DMS 273 (cell line): ENCODE data around the gene KCNC3.

Source experiments
- DNase-seq: peaks from one replicate; lab custom pipeline; 2025; ENCODE audit not compliant: unreplicated experiment; lab: John Stamatoyannopoulos, UW

The KCNC3 gene

DNA sequence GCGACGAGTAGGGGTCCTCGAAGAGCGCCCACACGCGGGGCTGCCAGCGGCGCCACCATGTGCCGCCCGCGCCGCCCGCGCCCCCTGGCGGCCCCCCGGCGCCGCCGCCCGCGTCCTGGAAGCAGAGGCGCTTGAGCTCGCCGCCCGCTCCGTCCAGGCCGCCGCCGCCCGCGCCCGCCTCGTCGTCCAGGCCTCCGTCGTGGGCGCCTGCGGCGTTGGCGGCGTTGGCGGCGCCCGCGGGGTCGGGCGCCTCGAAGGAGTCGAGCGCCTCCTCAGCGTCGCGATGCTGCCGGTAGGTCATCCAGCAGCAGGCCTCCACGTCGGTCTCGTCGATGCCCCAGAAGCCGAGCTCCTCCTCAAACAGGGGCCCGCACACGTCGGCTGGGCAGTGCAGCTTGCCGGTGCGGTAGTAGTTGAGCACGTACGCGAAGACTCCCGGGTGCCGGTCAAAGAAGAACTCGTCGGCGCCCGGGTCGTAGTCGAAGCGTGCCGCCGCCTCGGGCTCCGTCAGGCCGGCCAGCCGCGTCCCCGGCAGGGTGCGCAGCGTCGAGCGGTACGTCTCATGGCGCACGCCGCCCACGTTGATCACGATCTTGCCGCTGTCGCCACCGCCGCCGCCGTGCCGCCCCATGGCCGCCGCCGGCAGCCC, 829 bp downstream of the KCNC3 start:
- DNase-seq = peak; percentile 67

DNA sequence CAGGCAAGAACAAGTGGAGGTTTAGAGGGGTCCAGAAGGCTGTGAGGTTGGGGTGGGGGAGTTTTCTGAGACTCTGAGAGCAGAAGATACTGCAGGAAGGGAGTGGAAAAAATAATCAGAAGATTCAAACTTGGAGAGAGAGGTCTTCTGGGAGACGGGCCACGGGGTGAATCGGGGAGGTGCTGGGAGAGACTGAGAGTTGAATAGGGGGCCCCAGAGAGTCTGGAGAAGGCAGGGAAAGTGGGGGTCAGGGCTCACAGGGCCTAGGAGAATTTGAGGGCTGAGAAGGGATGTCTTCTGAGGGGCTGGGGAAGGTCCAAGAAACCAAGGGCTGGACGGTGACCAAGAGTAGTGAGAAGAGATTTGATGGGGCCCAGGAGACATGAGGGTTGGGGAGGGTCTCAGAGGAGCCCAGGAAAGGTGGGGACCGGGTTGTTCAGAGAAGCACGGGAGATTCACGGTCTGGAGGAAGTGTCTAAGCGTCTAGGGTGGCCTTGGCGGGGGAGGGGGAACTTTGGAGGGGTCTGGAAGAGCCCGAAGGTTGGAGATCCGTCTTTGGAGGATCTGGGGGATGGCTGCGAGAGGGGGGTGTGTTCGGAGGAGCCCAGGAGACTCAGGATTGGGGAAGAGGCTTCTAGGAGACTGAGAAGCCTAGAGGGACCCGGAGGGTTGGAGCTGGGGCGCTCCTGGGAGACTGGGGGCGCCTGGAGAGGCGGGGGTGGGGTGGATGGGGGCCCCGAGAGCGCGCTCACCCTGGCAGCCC, 1.5 kb downstream of the KCNC3 start:
- DNase-seq = no peak

DNA sequence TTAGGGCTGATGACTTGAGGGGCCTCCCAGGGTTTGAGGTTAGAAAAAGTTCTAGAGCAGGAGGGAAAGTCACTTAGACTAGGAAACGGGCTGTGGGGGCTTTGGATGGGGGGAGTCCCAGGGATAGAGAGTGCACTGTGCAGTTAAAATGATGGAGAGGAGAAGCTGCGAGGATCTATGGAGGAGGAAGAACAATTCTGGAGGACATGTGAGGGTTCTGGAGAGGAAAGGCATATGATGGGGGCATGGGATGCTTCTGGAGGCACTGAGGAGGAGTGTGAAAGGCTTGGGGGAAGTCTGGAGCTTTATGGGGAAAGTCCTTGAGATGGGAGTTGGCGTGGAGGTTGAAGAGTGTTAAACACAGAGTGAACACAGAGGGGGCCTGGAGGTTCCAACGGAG, 2.2 kb downstream of the KCNC3 start:
- no peak for DNase-seq

DNA sequence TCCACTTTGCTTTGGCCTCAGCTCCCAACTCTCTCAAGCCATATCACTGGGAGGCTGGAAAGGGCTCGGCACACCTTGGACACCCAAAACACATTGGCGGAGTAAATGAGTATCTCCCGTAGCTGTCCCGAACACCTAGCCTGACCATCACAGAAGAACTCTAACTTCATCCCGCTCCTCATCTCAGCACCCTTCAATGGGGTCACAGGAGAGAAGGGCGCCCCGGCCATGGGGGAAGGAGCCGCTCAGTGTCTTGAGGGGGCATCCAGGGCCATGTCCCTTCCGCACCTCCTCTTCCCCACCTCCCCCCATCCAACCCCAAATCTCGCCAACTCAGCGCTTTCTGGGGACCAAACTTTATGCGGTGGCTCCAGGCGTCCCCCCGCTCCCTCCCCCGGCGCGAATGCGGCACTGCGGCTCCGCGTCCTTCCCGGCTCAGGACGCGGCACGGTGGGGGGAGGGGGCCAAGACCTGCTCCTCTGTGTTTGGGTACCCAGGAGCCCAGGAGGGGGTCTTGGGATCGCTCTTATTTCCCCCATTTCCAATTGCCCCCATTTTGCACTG, 3.0 kb downstream of the KCNC3 start:
- no peak for DNase-seq

DNA sequence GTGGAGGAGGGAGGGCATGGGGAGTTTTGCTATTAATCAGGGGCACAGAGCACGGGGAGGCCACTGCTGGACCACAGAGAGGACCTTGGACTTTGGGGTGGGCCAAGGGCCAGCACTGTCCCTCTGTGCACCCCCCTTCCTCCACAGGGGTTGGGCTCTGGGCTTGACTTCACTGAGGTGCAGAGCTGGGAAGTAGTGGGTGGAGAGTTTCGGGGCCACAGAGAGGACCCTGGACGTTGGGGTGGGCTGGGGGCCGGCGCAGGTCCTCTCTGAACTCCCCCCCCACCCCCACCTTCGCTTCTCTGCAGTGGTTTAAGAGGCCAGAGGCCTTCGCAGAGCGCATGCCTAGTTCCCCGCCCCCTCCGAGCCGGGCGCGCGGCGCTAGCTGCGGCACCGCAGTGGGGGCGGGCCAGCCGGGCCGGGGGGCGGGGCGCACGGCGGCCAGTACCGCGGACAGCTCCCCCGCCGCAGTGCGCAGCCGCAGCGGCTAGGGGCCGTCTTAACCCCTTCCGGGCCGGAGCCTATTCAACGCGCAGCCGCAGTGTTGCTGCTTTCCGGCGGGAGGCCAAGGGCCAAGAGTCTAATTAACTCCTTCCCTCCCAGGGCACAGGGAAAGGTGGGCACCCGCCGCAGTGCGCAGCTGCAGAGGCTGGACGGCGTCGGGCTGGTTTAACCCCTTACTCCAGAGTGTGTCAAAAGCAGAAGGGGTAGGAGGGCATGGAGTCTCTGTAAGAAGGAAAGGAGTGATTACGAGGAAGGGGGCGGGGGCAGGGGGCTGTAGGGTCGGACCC, 3.7 kb downstream of the KCNC3 start:
- peak; percentile 89 for DNase-seq

DNA sequence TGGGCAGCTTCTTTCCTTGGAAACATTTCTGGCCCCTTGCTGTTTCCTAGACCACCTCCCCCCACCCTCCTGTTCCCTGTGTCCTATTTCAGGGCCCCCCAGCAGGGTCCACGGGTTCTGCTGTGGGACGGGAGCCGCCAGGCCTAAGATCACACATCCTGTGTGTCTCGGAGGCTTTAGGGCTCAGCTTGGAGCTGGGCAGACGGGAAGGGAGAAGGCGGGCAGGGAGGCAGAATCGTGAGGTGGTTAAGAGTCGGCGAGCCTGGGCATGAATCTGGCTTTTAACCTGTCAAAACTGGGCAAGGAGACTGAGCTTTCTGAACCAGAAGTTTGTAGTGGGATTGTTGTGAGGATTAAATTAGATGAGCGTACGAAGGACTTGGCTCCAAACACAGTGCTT, 4.8 kb downstream of the KCNC3 start:
- DNase-seq = peak; percentile 54

DNA sequence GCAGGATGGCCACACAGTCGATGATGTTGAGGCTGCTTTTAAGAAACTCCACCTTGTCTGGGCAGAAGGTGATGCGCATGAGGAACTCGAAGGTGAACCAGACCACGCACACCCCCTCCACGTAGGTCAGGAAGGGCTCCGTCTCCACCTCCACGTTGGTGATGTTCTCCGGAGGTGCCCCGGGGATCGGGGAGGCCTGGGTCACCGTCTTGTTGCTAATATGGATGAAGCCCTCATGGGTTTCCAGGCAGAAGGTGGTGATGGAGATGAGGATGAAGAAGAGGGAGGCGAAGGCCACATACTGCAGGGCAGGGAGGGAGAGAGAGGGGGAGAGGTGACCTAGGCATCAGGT, 5.4 kb downstream of the KCNC3 start:
- DNase-seq = no peak

DNA sequence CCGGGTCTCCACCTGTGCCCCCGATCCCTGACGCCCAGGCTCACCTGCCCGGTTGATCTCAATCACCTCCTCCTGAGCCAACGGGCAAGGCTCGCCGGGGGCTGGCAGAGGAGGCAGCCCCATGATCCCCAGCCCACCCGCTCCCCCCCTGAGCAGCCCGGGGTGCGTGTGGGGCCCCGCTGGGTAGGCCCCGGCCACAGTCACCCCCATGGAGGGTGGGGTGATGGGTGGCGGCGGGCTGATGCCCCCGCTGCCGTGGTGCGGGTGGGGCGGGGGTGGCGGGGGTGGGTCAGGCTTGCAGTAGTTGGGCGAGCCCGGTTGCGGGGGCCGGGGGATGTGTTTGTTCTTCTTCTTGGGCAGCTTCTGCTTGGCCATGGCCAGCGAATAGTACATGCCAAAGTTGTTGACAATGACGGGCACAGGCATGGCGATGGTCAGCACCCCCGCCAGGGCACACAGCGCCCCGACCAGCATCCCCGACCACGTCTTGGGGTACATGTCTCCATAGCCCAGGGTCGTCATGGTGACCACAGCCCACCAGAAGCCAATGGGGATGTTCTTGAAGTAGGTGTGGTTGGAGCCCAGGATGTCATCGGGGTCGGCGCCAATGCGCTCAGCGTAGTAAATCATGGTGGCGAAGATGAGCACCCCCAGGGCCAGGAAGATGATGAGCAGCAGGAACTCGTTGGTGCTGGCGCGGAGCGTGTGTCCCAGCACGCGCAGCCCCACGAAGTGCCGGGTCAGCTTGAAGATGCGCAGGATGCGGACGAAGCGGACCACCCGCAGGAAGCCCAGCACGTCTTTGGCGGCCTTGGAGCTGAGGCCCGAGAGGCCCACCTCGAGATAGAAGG, 6.0 kb downstream of the KCNC3 start:
- DNase-seq = no peak

DNA sequence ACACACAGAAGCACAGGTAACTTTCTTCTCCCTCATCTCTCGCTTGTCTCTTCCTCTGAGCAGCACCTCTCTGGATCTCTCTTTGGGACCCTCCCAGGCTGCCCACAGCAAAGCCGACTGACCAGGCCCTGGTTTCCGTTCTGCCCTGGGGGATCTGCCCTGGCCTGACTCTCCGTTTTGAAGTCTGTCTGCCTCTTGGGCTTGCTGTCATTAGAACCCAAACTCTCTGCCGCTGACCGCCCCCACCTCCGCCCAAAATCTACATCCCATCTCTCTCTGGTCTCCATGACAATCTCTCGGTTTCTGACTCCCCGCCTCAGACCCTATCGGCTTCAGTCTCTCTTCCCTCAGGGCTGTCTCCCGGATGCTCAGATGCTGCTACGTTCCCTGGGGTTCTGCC, 6.9 kb downstream of the KCNC3 start:
- DNase-seq = no peak

DNA sequence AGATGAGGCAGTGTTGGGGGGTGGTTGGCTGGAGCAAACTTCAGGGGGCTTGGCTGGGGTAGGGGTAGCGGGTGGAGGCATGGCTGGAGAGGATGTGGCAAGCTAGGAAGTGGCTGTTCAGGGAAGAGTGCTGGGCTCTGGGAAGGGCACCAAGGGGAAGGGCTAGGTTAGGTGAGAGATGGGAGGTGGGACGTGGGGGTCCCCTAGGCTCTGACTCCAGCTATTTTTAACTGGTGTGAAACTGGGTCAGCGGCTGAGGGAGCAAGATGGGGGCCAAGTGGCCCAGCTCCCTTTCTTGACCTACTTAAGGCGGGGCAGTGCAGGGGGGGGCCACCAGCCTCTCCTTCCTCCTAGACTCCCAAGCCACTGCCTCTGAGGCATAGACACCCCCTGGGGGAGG, 7.3 kb downstream of the KCNC3 start:
- no peak for DNase-seq

DNA sequence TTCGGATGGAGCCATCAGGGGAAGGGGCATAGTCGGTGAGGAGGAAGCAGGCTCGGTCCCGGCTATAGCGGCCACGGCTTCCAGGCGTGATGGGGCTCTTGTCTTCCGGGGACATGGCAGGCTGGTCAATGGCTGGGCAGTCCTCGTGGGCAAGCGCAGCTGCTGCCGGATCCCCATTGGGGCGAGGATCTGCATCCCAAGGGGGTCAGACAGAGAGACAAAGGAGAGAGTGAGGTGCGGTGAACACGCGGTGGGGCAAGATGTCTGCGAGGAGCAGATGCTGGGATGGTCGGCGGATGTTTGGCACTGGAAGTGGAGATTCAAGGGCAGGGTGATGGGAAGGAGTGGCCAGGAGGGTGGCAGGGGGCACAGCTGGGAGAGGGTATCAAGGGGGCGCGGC, 8.6 kb downstream of the KCNC3 start:
- DNase-seq = no peak

DNA sequence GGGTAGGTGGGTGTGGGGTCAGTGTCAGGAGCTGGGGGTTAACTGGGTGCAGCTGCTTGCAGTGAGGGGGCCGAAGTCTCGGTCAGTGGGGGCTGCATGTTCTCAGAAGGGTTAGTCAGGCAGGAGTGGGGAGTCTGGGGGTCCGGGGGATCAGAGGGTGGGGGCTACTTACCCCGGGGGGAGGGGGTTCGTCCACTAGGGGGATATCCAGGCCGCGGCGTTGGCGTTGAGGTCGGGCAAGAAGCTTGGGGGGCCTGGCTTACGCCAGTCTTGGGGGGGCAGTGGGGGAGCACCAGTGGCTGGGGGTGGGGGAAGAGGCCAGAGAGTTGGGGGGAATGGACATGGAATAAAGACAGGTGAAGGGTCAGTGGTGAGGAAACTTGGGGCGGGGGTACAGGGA, 9.1 kb downstream of the KCNC3 start:
- no peak for DNase-seq

DNA sequence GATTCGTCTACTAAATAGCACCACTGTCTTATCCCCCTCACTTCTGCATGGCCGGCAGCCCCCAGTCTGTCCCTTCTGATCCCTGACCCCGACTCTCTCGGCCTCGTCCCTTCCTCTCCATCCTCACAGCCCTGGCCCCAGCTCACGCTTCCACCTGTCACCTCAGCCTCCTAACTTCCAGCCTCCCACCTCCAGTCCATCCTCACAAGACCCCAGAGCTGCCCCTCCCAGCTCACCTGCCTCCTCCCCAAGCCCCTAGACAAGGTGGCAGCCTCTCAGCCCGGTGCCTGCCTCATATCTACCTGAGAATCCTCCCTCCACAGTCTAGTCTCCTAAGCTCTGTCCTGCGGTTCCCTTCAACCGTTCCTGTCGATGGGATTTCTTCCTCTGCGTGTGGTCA, 10.0 kb downstream of the KCNC3 start:
- DNase-seq = no peak

DNA sequence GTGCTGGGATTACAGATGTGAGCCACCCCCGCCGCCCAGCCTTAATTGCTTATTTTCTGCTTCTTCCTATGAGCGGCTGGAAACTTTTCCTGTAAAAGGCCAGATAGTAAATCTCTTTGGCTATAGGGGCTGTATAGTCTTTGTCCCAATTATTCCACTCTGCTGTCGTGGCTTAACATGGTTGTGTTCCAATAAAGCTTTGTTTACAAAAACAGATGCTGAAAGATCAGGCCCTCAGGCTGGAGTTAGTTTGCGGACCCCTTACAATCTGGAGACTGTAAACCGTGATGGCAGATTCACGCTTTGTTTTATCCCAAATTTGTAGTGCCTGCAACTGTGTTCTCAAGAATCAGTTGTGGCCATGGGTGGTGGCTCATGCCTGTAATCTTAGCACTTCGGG, 10.7 kb downstream of the KCNC3 start:
- DNase-seq = no peak

DNA sequence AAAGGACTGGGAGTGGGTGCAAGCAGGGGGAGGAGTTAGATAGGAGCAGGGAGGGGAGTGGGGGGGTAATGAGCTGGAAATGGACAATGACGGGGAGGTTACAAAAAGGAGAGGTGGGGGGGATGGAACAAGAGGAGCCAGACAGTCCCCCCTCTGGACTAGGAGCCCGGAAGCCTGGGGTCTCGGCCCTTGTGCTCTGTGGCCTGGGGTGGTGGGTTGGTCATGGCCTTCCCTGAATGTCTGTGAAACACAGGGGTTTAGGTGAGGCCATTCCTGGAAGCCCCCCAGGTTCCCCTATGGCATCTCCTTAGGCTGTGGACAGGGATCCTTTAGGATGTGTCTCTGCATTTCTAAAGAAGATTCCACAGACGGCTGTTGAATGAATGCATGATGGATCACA, 12.1 kb downstream of the KCNC3 start:
- no peak for DNase-seq

DNA sequence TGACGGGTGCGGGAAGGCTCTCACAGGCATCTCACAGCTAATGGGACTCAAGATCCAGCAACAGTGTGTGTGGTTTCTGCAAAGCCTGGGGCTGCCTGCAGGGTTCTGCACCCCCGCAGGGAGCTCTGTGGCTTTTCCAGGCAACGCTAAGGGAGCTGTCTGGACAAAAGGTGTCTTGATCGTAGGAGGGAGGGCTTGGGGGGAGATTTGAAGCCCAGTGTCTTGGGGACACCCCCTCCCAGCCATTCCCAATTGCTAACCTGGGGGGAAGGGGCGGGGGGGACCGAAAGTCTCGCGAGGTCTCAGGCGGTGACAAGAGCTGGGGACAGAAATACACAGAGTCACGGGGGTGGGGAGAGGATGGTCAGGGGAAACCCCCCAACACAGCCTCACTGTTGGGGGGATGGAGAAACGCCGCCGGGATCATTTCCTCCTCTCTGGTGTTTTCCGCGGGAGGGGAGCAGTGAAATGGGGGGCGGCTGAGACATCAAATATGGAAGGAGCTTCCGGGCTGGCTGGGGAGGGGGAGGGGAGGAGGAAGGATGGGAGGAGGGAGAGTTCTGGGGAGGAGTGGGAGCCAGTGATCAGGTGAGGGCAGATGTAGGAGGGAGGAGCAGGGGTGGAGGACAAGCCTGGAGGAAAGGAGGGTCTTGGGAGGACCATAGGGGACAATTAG, 13.3 kb downstream of the KCNC3 start:
- peak; percentile 39 for DNase-seq

DNA sequence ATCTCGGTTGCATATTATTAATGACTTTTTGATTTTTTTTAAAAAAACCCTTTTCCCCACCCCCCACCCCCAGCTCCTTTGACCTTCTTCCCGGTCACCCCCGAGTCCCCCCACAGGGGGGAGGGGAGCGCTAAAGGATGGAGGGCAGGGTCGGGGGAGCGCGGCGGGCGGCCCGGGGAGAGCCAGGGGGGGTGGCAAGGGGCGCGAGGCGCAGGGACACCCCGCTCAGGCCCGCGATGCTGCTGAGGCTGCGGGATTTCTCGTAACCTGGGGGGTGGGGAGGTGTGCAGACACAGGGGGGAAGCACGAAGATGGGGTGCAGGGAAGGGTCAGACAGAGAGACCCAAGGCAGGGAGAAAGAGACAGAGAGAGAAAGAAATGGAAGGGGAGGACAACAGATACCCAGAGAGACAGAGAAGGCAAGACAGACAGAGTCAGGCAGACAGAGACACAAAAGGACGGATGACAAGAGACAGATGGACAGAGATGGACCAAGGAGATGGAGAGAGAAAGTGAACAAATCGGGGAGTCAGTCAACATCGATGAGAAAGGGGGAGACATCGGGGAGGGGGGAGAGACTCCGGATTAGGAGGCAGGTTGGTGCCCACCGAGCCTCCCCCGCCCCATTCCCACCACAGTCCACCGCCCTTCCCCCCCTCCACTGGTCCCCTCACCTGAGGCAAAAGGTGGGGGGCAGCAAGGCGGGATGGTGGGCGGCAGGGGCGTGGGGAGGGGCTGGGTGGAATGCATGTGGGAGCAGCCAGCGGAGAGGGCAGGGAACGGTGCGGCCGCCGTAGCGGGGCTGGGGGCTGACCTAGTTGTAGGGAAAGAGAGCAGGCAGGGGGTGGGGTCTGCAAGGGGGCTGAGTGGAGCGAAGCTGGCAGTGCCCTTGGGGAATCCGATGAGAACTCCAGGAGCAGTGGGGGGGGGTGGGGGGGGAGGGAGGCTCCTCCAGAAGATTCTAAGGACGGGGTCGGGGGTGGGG, 14.2 kb downstream of the KCNC3 start:
- DNase-seq = no peak

DNA sequence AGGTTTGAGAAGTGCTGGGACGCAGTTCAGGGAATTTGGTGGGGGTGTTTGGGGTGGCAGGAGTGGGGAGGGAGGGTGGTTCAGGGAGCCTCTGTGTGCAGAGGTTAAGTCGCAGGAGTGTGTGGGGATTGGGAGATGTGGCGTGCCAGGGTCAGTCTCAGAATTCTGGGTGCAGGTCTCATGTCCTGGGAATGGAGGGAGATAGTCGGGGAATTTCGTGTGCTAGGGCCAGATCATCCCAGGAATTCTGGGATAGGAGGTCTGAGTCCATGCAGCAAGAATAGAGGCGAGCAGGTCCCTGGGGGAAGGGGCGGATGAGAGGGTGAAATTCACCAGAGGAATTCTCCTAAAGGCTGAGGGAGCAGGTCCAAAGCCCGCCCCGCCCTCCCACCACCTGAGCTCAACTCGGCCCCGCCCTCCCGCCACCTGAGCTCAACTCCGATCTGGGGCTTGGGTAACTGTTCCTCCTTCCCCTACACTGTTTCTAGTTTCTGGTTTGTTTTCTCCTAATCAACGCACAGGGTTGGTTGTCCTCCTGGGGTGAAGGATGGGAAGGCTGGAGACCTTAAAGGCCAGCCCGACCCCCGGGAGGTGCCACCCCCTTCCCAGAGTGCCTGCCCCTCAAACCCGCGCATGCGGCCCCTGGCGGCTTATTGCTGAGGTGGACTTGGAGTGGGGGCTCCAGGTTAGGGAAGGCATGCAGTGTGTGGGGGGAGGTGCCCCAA, 15.2 kb downstream of the KCNC3 start:
- no peak for DNase-seq
